ENCODE measurements around the gene EXOC2.

- no peak for TF ChIP-seq POLR2A (IDR thresholded peaks at IDR 0.05; ENCODE audit: low read depth, low read length)
- no peak for TF ChIP-seq POLR2AphosphoS5 (IDR thresholded peaks at IDR 0.05; ENCODE audit: low read depth, low read length)
- no peak for TF ChIP-seq POU2F2 (IDR thresholded peaks at IDR 0.05; ENCODE audit: low read depth, low read length)
- TF ChIP-seq TAF1 (IDR thresholded peaks at IDR 0.05; ENCODE audit: low read depth, low read length), result no peak
- no peak for TF ChIP-seq SPI1 (IDR thresholded peaks at IDR 0.05; ENCODE audit: low read depth, low read length)
- no peak for TF ChIP-seq PAX5 (IDR thresholded peaks at IDR 0.05; ENCODE audit: insufficient read depth, low read length, severe bottlenecking)
Observed at GRCh38 chr6:456358-456867, 236.5 kb downstream of the EXOC2 start.
